Activated CD8-positive, alpha-beta memory T cell treated with anti-CD3 and anti-CD28 coated beads, Interleukin-2, amount 10 ng/mL, durations not matched to agents 7 days and 5 days (primary cell): ENCODE results near the gene AGMO. TPM values are rescaled to one million over a fixed set of nuclear protein-coding genes. Genes with fewer than 3 reads are reported as not detected.

Experiments
- ATAC-seq: fragments of 150-1000 bp; cut with Tn5 transposase; one replicate; pipeline ENCODE4 v1.10.0; 2021; ENCODE audit warnings: moderate library complexity
- CTCF ChIA-PET: fragments of 350-600 bp; sonication (Branson Sonifier 250); formaldehyde crosslinking; loops from one replicate; lab custom pipeline; 2021; ENCODE audit warnings: antibody characterized with exemption; lab: Charles Lee
- DNase-seq: peaks from one replicate; pipeline ENCODE4 v3.0.0-alpha.2; 2020
- H3K27ac Mint-ChIP-seq: one replicate; pipeline ENCODE4 v1.8.0; 2021; ENCODE audit warnings: mild to moderate bottlenecking, mixed read lengths
- H3K27me3 Mint-ChIP-seq: one replicate; pipeline ENCODE4 v1.8.0; 2021; ENCODE audit warnings: mixed read lengths
- H3K36me3 Mint-ChIP-seq: one replicate; pipeline ENCODE4 v1.8.0; 2021; ENCODE audit warnings: mild to moderate bottlenecking, mixed read lengths
- H3K4me1 Mint-ChIP-seq: one replicate; pipeline ENCODE4 v1.8.0; 2021; ENCODE audit warnings: mixed read lengths
- H3K4me3 Mint-ChIP-seq: one replicate; pipeline ENCODE4 v1.8.0; 2021; ENCODE audit warnings: mild to moderate bottlenecking, moderate library complexity, mixed read lengths
- H3K9me3 Mint-ChIP-seq: one replicate; pipeline ENCODE4 v1.8.0; 2022; ENCODE audit warnings: low read depth, mixed read lengths
- total RNA-seq, 2 experiments: library from RNA; stranded (reverse); gene quantifications; one replicate each; pipeline ENCODE4 v1.2.3, GENCODE V29; 2021

Gene AGMO
- total RNA-seq, 2 experiments from 2014 or later: not detected

GRCh38 chr7:15446722-15447121 lies 115.1 kb downstream of the AGMO start:
- Mint-ChIP-seq H3K9me3 (peaks cover 7% of the 10 kb centered on the region), H3K4me3 (no peak overlapping the region), H3K4me1 (no peaks in the 10 kb centered on the region), H3K27ac (no peak overlapping the region), H3K27me3 (no peaks in the 10 kb centered on the region), H3K36me3 (no peaks in the 10 kb centered on the region)
- no peak for DNase-seq
- no peak for ATAC-seq
- CTCF ChIA-PET: no interaction called here

- no peak for ATAC-seq
- Mint-ChIP-seq H3K36me3 (no peaks in the 10 kb centered on the region), H3K4me3 (no peak overlapping the region), H3K27me3 (no peaks in the 10 kb centered on the region), H3K27ac (no peak overlapping the region), H3K4me1 (no peaks in the 10 kb centered on the region), H3K9me3 (peaks cover 7% of the 10 kb centered on the region)
- CTCF ChIA-PET: no interaction called here
- no peak for DNase-seq
These were observed 115.5 kb downstream of the AGMO start for GRCh38 chr7:15446280-15446679.

- no peaks in the 10 kb centered on the region for H3K36me3 Mint-ChIP-seq
- H3K27ac Mint-ChIP-seq: no peak overlapping the region
- no peak for ATAC-seq
- no peak for DNase-seq
- H3K9me3 Mint-ChIP-seq: peaks cover 8% of the 10 kb centered on the region
- H3K4me1 Mint-ChIP-seq: no peaks in the 10 kb centered on the region
- CTCF ChIA-PET: no interaction called here
- no peak overlapping the region for H3K4me3 Mint-ChIP-seq
- H3K27me3 Mint-ChIP-seq: no peaks in the 10 kb centered on the region
These were observed 119.9 kb downstream of the AGMO start for GRCh38 chr7:15441915-15442314.

GRCh38 chr7:15440482-15440881 lies 121.3 kb downstream of the AGMO start:
- Mint-ChIP-seq H3K27me3 (no peaks in the 10 kb centered on the region), H3K4me3 (no peak overlapping the region), H3K36me3 (no peaks in the 10 kb centered on the region), H3K4me1 (no peaks in the 10 kb centered on the region), H3K27ac (no peak overlapping the region), H3K9me3 (peaks cover 8% of the 10 kb centered on the region)
- ATAC-seq: no peak
- DNase-seq: no peak
- CTCF ChIA-PET: no interaction called here

GRCh38 chr7:15439853-15440252 lies 122.0 kb downstream of the AGMO start:
- Mint-ChIP-seq H3K27ac (no peak overlapping the region), H3K4me3 (no peak overlapping the region), H3K9me3 (peaks cover 8% of the 10 kb centered on the region), H3K27me3 (no peaks in the 10 kb centered on the region), H3K4me1 (no peaks in the 10 kb centered on the region), H3K36me3 (no peaks in the 10 kb centered on the region)
- no peak for DNase-seq
- CTCF ChIA-PET: no interaction called here
- no peak for ATAC-seq

- H3K9me3 Mint-ChIP-seq: peaks cover 3% of the 10 kb centered on the region
- ATAC-seq (no peak), DNase-seq (no peak)
- H3K27ac Mint-ChIP-seq: no peak overlapping the region
- no peaks in the 10 kb centered on the region for H3K36me3 Mint-ChIP-seq
- H3K4me1 Mint-ChIP-seq: no peaks in the 10 kb centered on the region
- H3K27me3 Mint-ChIP-seq: no peaks in the 10 kb centered on the region
- CTCF ChIA-PET: no interaction called here
- no peak overlapping the region for H3K4me3 Mint-ChIP-seq
These were observed 128.7 kb downstream of the AGMO start for GRCh38 chr7:15433151-15433550.

- H3K27me3 Mint-ChIP-seq: no peaks in the 10 kb centered on the region
- no peak overlapping the region for H3K4me3 Mint-ChIP-seq
- CTCF ChIA-PET: no interaction called here
- H3K9me3 Mint-ChIP-seq: peaks cover 6% of the 10 kb centered on the region
- no peaks in the 10 kb centered on the region for H3K4me1 Mint-ChIP-seq
- no peaks in the 10 kb centered on the region for H3K36me3 Mint-ChIP-seq
- no peak overlapping the region for H3K27ac Mint-ChIP-seq
- ATAC-seq (no peak), DNase-seq (no peak)
These were observed 130.9 kb downstream of the AGMO start for GRCh38 chr7:15430911-15431310.

- CTCF ChIA-PET: interaction anchor here (0.6 kb wide), 1 partner anchor 19 kb away, joined by 4 read pairs; no protein-coding TSS in a partner anchor
- H3K9me3 Mint-ChIP-seq: peaks cover 6% of the 10 kb centered on the region
- H3K36me3 Mint-ChIP-seq: no peaks in the 10 kb centered on the region
- no peaks in the 10 kb centered on the region for H3K4me1 Mint-ChIP-seq
- DNase-seq (no peak), ATAC-seq (no peak)
- H3K4me3 Mint-ChIP-seq: no peak overlapping the region
- H3K27ac Mint-ChIP-seq: no peak overlapping the region
- no peaks in the 10 kb centered on the region for H3K27me3 Mint-ChIP-seq
These were observed 131.6 kb downstream of the AGMO start for GRCh38 chr7:15430191-15430590.

- no peaks in the 10 kb centered on the region for H3K27me3 Mint-ChIP-seq
These were observed 137.3 kb downstream of the AGMO start for GRCh38 chr7:15424468-15424867.

GRCh38 chr7:15419596-15419995 lies 142.2 kb downstream of the AGMO start:
- no peak for DNase-seq
- ATAC-seq: no peak
- CTCF ChIA-PET: no interaction called here
- Mint-ChIP-seq H3K27me3 (no peaks in the 10 kb centered on the region), H3K4me3 (no peak overlapping the region), H3K9me3 (peaks cover 6% of the 10 kb centered on the region), H3K36me3 (no peaks in the 10 kb centered on the region), H3K4me1 (no peaks in the 10 kb centered on the region), H3K27ac (no peak overlapping the region)

More at GRCh38 chr7:15424468-15424867, 137.3 kb downstream of the AGMO start:
- Mint-ChIP-seq H3K4me1 (no peaks in the 10 kb centered on the region), H3K27ac (no peak overlapping the region), H3K9me3 (peaks cover 9% of the 10 kb centered on the region), H3K4me3 (no peak overlapping the region), H3K36me3 (no peaks in the 10 kb centered on the region)
- no peak for DNase-seq
- ATAC-seq: no peak
- CTCF ChIA-PET: no interaction called here

GRCh38 chr7:15418264-15418663 lies 143.6 kb downstream of the AGMO start:
- Mint-ChIP-seq H3K4me3 (no peak overlapping the region), H3K36me3 (no peaks in the 10 kb centered on the region), H3K9me3 (peaks cover 8% of the 10 kb centered on the region), H3K27me3 (no peaks in the 10 kb centered on the region), H3K27ac (no peak overlapping the region), H3K4me1 (no peaks in the 10 kb centered on the region)
- ATAC-seq (no peak), DNase-seq (no peak)
- CTCF ChIA-PET: no interaction called here

- no peak for ATAC-seq
These were observed 144.3 kb downstream of the AGMO start for GRCh38 chr7:15417341-15417988.

GRCh38 chr7:15411019-15411418 lies 150.8 kb downstream of the AGMO start:
- H3K36me3 Mint-ChIP-seq: no peaks in the 10 kb centered on the region

More at GRCh38 chr7:15417341-15417988, 144.3 kb downstream of the AGMO start:
- CTCF ChIA-PET: no interaction called here
- Mint-ChIP-seq H3K27ac (no peak overlapping the region), H3K27me3 (no peaks in the 10 kb centered on the region), H3K4me3 (no peak overlapping the region), H3K9me3 (peaks cover 8% of the 10 kb centered on the region), H3K36me3 (no peaks in the 10 kb centered on the region), H3K4me1 (no peaks in the 10 kb centered on the region)
- no peak for DNase-seq

GRCh38 chr7:15407910-15408309 lies 153.9 kb downstream of the AGMO start:
- H3K4me1 Mint-ChIP-seq: no peaks in the 10 kb centered on the region
- no peak overlapping the region for H3K4me3 Mint-ChIP-seq
- H3K9me3 Mint-ChIP-seq: peaks cover 2% of the 10 kb centered on the region
- CTCF ChIA-PET: no interaction called here
- H3K36me3 Mint-ChIP-seq: no peaks in the 10 kb centered on the region
- no peaks in the 10 kb centered on the region for H3K27me3 Mint-ChIP-seq
- no peak overlapping the region for H3K27ac Mint-ChIP-seq
- ATAC-seq (no peak), DNase-seq (no peak)

More at GRCh38 chr7:15411019-15411418, 150.8 kb downstream of the AGMO start:
- Mint-ChIP-seq H3K27me3 (no peaks in the 10 kb centered on the region), H3K4me3 (no peak overlapping the region), H3K9me3 (peaks cover 2% of the 10 kb centered on the region), H3K27ac (no peak overlapping the region), H3K4me1 (no peaks in the 10 kb centered on the region)
- ATAC-seq (no peak), DNase-seq (no peak)
- CTCF ChIA-PET: interaction anchor here (0.5 kb wide), 1 partner anchor 19 kb away, joined by 4 read pairs; no protein-coding TSS in a partner anchor
